Measurements from ENCODE around the gene WDR90. TPM values are rescaled to one million over a fixed set of nuclear protein-coding genes. Genes with fewer than 3 reads are reported as not detected.

The WDR90 gene
- total RNA-seq, 1 experiment from 2014 or later: 57.8 TPM

DNA sequence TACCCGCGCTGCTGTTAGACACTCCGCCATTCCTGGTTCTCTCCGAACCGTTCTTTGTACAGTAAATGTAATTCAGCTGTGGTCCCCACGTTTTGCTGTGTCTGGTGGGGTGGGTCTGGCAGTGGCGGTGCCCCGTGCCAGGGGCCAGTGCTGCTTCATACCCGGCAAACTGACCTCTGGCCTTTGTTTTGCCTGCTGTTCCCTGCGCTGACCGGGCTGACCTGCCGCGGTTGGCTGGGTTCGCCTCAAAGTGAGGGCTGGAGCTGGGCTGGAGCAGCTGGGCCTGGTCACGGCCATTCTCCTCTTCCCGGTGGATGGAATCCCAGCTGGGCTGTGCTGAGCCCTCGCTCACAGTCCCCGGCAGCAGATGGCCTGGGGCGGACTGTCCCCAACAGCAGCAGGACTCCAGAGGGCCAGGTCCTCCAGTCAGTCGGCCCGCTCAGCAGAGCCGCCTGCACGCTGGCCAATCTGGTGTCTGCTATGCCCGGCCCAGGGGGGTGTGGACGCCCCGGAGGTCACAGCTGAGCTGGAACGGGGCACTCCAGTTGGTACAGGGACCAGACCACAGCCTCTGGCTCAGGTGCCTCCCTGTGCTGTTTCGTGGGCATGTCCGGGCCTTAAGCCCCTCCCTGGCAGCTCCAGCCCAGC, 19.9 kb upstream of the WDR90 start:
- ChIA-PET POLR2A (no interaction called here), CTCF (interaction anchor here (0.6 kb wide), 1 partner anchor 91 kb away, joined by 3 read pairs; no protein-coding TSS in a partner anchor)
- Mint-ChIP-seq H3K27me3 (ENCODE audit: insufficient read depth, unreplicated experiment) (no peaks in the 10 kb centered on the region), H3K36me3 (ENCODE audit: insufficient read depth, unreplicated experiment) (peaks cover 23% of the 10 kb centered on the region), H3K4me1 (ENCODE audit: low read depth, unreplicated experiment) (no peaks in the 10 kb centered on the region), H3K27ac (ENCODE audit: unreplicated experiment) (peak overlapping the region; percentile 50), H3K9me3 (ENCODE audit: unreplicated experiment) (no peaks in the 10 kb centered on the region), H3K4me3 (ENCODE audit: unreplicated experiment) (no peak overlapping the region)
- H3K27me3 ChIP-seq (replicated peaks; ENCODE audit: control insufficient read depth, insufficient read depth, low read length): no peaks in the 10 kb centered on the region
- intact Hi-C loops (cut with micrococcal nuclease; ENCODE audit: unreplicated experiment): no loop called here
- no TSS peak for BruUV-seq (replicated peaks)
- no peak for DNase-seq
- H3K4me1 ChIP-seq: no peaks in the 10 kb centered on the region
- no peak overlapping the region for H3K4me3 ChIP-seq (ENCODE audit: low read depth, low read length)
- TF ChIP-seq, protein P1, sequence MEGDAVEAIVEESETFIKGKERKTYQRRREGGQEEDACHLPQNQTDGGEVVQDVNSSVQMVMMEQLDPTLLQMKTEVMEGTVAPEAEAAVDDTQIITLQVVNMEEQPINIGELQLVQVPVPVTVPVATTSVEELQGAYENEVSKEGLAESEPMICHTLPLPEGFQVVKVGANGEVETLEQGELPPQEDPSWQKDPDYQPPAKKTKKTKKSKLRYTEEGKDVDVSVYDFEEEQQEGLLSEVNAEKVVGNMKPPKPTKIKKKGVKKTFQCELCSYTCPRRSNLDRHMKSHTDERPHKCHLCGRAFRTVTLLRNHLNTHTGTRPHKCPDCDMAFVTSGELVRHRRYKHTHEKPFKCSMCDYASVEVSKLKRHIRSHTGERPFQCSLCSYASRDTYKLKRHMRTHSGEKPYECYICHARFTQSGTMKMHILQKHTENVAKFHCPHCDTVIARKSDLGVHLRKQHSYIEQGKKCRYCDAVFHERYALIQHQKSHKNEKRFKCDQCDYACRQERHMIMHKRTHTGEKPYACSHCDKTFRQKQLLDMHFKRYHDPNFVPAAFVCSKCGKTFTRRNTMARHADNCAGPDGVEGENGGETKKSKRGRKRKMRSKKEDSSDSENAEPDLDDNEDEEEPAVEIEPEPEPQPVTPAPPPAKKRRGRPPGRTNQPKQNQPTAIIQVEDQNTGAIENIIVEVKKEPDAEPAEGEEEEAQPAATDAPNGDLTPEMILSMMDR (IDR thresholded peaks at IDR 0.05; ENCODE audit: insufficient read depth in 1 of 2, low read depth in 1 of 2, low read length in 1 of 2, severe bottlenecking in 1 of 2, unreplicated experiment in 1 of 2): no peak
- H3K36me3 ChIP-seq (ENCODE audit: control insufficient read depth, insufficient read depth, low read length): no peaks in the 10 kb centered on the region
- H3K9me3 ChIP-seq: no peaks in the 10 kb centered on the region

- no peaks in the 10 kb centered on the region for H3K4me1 Mint-ChIP-seq (ENCODE audit: low read depth, unreplicated experiment)
- no peak overlapping the region for H3K27ac Mint-ChIP-seq (ENCODE audit: unreplicated experiment)
- intact Hi-C loops (cut with micrococcal nuclease; ENCODE audit: unreplicated experiment): no loop called here
- peak in 1 of 2 experiments; percentile 40 for DNase-seq
- TF ChIP-seq, protein P1 (IDR thresholded peaks at IDR 0.05; ENCODE audit: insufficient read depth in 1 of 2, low read depth in 1 of 2, low read length in 1 of 2, severe bottlenecking in 1 of 2, unreplicated experiment in 1 of 2): no peak
- H3K4me3 Mint-ChIP-seq (ENCODE audit: unreplicated experiment): no peak overlapping the region
- ChIA-PET CTCF (interaction anchor here (0.6 kb wide), 1 partner anchor 90 kb away, joined by 3 read pairs; no protein-coding TSS in a partner anchor), POLR2A (no interaction called here)
- Histone ChIP-seq H3K4me3 (ENCODE audit: low read depth, low read length) (no peak overlapping the region), H3K27me3 (replicated peaks; ENCODE audit: control insufficient read depth, insufficient read depth, low read length) (no peaks in the 10 kb centered on the region), H3K9me3 (no peaks in the 10 kb centered on the region), H3K4me1 (peaks cover under 1% of the 10 kb centered on the region; the same call in 1 of the 2 replicates), H3K36me3 (ENCODE audit: control insufficient read depth, insufficient read depth, low read length) (no peaks in the 10 kb centered on the region)
- no TSS peak for BruUV-seq (replicated peaks)
- peaks cover 25% of the 10 kb centered on the region for H3K36me3 Mint-ChIP-seq (ENCODE audit: insufficient read depth, unreplicated experiment)
- H3K9me3 Mint-ChIP-seq (ENCODE audit: unreplicated experiment): no peaks in the 10 kb centered on the region
- no peaks in the 10 kb centered on the region for H3K27me3 Mint-ChIP-seq (ENCODE audit: insufficient read depth, unreplicated experiment)
Measured at GRCh38 chr16:629833-630248, 19.3 kb upstream of the WDR90 start.

- no peaks in the 10 kb centered on the region for H3K9me3 Mint-ChIP-seq (ENCODE audit: unreplicated experiment)
- H3K27ac Mint-ChIP-seq (ENCODE audit: unreplicated experiment): no peak overlapping the region
- no peak overlapping the region for H3K4me3 ChIP-seq (ENCODE audit: low read depth, low read length)
- no TSS peak for BruUV-seq (replicated peaks)
- TF ChIP-seq, protein P1 (IDR thresholded peaks at IDR 0.05; ENCODE audit: insufficient read depth in 1 of 2, low read depth in 1 of 2, low read length in 1 of 2, severe bottlenecking in 1 of 2, unreplicated experiment in 1 of 2): no peak
- ChIA-PET POLR2A (no interaction called here), CTCF (no interaction called here)
- H3K36me3 ChIP-seq (ENCODE audit: control insufficient read depth, insufficient read depth, low read length): no peaks in the 10 kb centered on the region
- H3K27me3 ChIP-seq (replicated peaks; ENCODE audit: control insufficient read depth, insufficient read depth, low read length): no peaks in the 10 kb centered on the region
- no peak overlapping the region for H3K4me3 Mint-ChIP-seq (ENCODE audit: unreplicated experiment)
- peaks cover 6% of the 10 kb centered on the region; the same call in 1 of the 2 replicates for H3K4me1 ChIP-seq
- no peaks in the 10 kb centered on the region for H3K9me3 ChIP-seq
- DNase-seq: no peak
- H3K27me3 Mint-ChIP-seq (ENCODE audit: insufficient read depth, unreplicated experiment): no peaks in the 10 kb centered on the region
- peaks cover 27% of the 10 kb centered on the region for H3K36me3 Mint-ChIP-seq (ENCODE audit: insufficient read depth, unreplicated experiment)
- intact Hi-C loops (cut with micrococcal nuclease; ENCODE audit: unreplicated experiment): no loop called here
- H3K4me1 Mint-ChIP-seq (ENCODE audit: low read depth, unreplicated experiment): no peaks in the 10 kb centered on the region
Measured at GRCh38 chr16:630249-630814, 18.8 kb upstream of the WDR90 start.

Data from Caco-2 (cell line).